Fibroblast of upper back skin (primary cell): ENCODE results near the gene ATP13A5.

Experiments used
- DNase-seq: peaks from one replicate; pipeline ENCODE4 v3.0.0-alpha.2; 2013

The ATP13A5 gene, protein sequence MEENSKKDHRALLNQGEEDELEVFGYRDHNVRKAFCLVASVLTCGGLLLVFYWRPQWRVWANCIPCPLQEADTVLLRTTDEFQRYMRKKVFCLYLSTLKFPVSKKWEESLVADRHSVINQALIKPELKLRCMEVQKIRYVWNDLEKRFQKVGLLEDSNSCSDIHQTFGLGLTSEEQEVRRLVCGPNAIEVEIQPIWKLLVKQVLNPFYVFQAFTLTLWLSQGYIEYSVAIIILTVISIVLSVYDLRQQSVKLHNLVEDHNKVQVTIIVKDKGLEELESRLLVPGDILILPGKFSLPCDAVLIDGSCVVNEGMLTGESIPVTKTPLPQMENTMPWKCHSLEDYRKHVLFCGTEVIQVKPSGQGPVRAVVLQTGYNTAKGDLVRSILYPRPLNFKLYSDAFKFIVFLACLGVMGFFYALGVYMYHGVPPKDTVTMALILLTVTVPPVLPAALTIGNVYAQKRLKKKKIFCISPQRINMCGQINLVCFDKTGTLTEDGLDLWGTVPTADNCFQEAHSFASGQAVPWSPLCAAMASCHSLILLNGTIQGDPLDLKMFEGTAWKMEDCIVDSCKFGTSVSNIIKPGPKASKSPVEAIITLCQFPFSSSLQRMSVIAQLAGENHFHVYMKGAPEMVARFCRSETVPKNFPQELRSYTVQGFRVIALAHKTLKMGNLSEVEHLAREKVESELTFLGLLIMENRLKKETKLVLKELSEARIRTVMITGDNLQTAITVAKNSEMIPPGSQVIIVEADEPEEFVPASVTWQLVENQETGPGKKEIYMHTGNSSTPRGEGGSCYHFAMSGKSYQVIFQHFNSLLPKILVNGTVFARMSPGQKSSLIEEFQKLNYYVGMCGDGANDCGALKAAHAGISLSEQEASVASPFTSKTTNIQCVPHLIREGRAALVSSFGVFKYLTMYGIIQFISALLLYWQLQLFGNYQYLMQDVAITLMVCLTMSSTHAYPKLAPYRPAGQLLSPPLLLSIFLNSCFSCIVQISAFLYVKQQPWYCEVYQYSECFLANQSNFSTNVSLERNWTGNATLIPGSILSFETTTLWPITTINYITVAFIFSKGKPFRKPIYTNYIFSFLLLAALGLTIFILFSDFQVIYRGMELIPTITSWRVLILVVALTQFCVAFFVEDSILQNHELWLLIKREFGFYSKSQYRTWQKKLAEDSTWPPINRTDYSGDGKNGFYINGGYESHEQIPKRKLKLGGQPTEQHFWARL

GRCh38 chr3:193378706-193379105 lies at the start of gene ATP13A5:
TSS of gene ATP13A5 (minus strand) at chr3:193378753. CDS start at chr3:193378725, 28 bp downstream.
- no peak for DNase-seq

GRCh38 chr3:193418576-193419373 lies 40.2 kb upstream of the ATP13A5 start:
- no peak for DNase-seq

GRCh38 chr3:193416629-193417028 lies 38.1 kb upstream of the ATP13A5 start:
- no peak for DNase-seq

DNA sequence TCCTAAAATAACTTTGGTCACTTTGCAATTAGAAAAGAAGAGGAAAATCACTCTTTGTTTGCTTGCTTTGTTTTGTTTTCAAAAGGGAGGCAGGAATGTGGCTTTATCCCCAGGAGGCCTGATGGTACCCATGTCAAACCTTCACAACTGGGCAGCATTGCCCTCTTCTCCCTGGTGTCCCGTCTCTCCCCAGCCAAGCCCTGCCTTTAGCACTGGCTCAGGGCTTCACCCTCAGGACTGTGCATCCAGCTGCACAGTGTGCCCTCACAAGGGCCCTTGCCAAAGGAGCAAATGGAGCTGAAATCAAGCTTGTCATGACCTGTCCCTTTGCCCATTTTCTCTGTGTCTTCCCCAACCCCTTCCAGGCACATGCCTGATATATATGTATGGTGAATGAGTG lies 29.1 kb upstream of the ATP13A5 start:
- no peak for DNase-seq

DNA sequence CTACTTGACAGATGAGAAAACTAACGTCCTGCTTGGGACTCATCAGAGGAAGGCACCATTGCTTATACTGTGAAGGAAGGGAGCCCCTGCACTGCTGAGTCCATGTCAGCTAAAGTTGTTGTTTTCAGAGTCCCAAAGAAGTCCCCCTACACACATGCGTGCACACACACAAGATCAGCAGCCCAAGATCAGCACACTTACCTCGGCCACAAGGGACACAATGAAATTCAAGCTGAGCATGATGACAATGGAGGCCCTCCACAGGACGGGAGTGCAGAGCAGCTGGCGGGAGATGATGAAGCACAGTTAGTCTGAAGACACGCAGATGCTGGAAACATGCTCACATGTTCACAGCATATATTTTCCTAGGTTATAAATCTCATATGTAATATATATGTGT lies 28.6 kb upstream of the ATP13A5 start:
- DNase-seq: no peak

- DNase-seq: no peak
Measured at GRCh38 chr3:193403307-193403706, 24.8 kb upstream of the ATP13A5 start.

- DNase-seq: no peak
Measured at GRCh38 chr3:193400304-193400703, 21.8 kb upstream of the ATP13A5 start.

GRCh38 chr3:193396451-193397244 lies 18.1 kb upstream of the ATP13A5 start:
- DNase-seq: no peak

DNA sequence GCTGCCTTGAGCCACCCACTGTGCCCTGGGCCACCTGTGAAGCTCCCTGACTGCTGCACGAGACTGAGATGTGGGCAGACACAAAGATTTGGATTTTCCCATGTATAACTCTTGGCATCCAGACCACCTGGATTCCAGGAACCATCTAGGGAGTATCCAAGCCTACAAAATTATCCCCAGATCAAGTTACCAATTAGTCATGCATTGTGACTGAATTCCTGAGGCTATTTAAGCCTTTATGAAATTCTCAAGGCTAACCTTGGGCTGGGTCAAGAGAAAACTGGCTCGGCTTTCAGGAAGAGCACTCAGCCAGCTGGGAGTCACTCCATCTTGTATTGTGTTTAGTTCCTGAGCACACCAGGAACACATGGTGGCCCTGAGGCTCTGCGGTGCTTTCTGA lies 13.3 kb upstream of the ATP13A5 start:
- DNase-seq: peak; percentile 14

DNA sequence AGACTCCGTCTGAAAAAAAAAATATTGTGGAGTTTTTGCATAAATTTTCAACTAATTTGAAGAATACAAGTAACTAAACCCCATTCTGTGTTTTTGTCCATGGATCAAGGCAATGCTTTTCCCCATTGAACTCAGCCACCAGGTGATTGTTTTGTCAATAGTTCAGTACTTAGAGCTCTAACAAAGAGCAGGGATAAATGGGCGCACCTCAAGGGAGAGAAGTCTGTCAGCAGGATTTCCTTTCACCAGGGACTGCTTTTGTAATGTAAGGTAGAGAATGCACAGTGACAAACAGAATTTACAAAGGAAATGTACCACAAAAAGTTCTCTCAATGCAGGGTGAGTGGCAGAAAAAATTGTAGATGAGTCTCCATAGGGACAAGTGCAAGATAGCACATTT lies 10.8 kb upstream of the ATP13A5 start:
- DNase-seq: no peak

- no peak for DNase-seq
Measured at GRCh38 chr3:193388361-193388760, 9.8 kb upstream of the ATP13A5 start.

GRCh38 chr3:193387596-193387995 lies 9.0 kb upstream of the ATP13A5 start:
- DNase-seq: no peak

GRCh38 chr3:193377591-193377990 lies 962 bp downstream of the ATP13A5 start:
- no peak for DNase-seq

- no peak for DNase-seq
Measured at GRCh38 chr3:193375614-193376013, 2.9 kb downstream of the ATP13A5 start.

- no peak for DNase-seq
Measured at GRCh38 chr3:193372783-193373182, 5.8 kb downstream of the ATP13A5 start.

DNA sequence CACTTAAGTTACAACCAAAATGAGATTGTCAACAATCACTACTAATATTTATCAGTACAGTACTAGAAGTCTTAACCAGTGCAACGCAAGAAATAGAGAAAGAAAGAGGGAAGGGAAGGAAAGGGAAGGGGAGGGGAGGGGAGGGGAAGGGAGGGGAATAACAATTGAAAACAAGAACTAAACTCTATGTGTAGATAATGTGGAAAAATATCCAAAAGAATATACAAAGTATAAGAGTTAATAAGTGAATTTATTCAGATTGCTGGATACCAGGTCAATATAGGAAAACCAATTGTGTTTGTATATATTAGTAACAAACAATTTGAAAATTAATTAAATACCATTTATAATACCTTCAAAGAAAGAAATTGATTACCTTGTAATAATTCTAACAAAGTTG lies 10.7 kb downstream of the ATP13A5 start:
- DNase-seq: no peak

DNA sequence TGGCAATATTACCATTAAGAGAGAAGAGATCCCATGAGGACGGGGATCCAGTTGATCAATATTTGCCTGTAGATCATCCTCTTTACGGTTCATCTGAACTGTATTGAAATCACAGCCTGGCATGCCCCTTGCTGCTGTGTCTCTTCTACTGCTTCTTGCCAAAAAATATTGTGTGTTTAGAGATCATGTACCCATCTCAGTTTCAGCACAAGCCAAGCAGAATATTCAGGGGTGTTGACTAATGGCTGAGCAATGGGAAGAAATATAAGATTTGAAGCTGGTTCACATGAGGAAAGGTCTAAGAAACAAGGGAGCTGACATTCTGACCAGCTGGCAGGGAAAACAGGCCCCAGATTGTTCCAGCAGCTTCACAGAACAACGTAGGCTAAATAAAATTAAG lies 21.3 kb downstream of the ATP13A5 start:
- no peak for DNase-seq

GRCh38 chr3:193354423-193354822 lies 24.1 kb downstream of the ATP13A5 start:
- DNase-seq: no peak

- DNase-seq: no peak
Measured at GRCh38 chr3:193350744-193351143, 27.8 kb downstream of the ATP13A5 start.

DNA sequence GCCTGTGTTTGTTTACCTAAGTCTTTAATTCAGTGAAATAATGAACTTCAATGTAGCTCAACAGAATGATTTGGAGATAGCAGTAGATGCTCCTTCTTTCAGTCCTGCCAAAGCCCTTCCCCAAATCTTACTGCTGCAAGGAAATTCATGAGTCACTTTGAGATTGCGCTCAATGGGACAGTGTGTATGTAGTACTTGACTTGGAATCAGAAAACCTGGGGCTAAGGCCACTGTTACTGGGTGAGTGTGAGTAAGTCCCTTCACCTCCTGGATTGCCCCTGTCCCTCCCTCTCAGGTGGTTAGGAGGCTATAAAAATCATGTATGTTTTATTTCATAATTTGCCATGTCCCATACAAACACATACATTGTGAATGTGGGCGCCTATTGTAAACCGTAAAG lies 29.9 kb downstream of the ATP13A5 start:
- no peak for DNase-seq
